CD4-positive, alpha-beta T cell treated with Interleukin-4 for 4 hours (primary cell): Measurements from ENCODE around the gene MRPL39.
A peak's percentile ranks its signal among the peaks of the same experiment; 100 is the strongest.

ENCODE experiments used
- DNase-seq: peaks from one replicate; pipeline ENCODE4 v3.0.0-alpha.2; 2020

MRPL39 gene

DNA sequence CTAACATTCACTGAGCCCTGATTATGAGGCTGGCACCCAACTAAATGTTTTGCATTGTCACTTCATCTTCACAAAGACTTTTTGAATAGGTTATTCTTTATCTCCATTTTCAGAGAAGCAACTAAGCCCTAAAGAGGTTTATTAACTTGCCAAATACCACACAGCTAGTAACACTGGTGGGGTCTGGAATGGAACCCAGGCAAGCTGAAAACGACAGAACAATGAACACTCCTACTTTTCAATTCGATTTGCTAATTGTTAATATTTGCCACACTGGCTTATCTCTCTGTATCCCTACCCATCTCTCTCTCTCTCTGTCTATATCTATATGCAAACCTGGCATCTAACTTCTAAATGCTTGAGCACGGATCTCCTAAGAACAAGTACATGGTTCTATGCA, 40.6 kb downstream of the MRPL39 start:
- no peak for DNase-seq

GRCh38 chr21:25565272-25566211, 41.7 kb downstream of the MRPL39 start:
- no peak for DNase-seq

- DNase-seq, result no peak
Observed at GRCh38 chr21:25564349-25564948, 42.8 kb downstream of the MRPL39 start.

DNA sequence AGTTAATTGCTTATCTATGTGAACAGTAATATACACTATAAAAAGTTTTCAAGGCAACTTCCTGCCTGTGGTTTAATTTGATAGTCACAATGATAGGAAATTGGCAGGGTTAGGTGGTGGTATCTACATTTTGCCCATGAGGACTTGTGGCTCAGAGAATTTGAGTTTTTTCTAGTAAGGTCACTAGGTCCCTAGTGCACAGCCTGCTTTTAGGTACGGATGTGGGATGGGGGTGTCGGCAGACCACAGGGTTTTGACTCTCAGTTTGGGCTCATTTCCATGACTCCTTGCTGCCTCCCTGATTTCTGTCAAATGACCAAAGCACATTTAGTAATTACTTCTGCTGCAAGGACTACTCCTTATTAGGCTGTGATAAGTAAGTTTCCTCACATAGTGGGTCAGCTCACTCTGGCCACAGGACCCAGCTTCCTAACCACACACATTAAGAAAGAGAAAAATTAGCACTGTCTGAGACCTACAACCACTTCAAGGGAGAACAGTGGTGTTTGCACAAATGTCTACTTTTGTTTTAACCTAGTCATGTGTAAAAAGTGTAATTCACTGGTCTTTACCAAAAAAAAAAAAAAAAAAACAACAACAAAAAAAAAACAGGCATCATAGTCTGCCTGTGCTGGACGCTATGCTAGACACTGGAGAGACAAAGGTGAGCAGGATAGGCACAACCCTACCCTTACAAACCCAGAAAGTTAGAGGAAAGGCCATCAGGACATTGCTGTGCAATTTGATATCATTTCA, 43.7 kb downstream of the MRPL39 start:
- peak; percentile 44 for DNase-seq

DNA sequence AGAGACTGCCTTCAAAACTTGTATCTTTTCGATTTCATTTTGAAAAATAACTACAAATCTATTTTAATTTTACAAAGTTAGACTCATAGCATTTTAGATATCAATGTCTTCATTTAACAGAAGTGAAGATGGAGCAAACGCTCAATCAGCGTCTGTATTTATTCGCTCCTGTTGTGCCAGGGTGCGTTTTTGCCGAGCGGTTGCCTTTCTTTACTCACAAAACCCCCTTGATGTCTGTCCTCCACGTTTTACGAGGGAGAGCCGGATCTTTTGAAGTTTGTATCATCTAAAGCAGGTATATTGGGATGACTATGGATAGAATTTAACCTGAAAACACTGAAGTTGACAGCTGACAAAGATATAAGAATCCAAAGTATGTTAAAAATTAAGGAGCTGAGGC, 44.6 kb downstream of the MRPL39 start:
- no peak for DNase-seq

DNA sequence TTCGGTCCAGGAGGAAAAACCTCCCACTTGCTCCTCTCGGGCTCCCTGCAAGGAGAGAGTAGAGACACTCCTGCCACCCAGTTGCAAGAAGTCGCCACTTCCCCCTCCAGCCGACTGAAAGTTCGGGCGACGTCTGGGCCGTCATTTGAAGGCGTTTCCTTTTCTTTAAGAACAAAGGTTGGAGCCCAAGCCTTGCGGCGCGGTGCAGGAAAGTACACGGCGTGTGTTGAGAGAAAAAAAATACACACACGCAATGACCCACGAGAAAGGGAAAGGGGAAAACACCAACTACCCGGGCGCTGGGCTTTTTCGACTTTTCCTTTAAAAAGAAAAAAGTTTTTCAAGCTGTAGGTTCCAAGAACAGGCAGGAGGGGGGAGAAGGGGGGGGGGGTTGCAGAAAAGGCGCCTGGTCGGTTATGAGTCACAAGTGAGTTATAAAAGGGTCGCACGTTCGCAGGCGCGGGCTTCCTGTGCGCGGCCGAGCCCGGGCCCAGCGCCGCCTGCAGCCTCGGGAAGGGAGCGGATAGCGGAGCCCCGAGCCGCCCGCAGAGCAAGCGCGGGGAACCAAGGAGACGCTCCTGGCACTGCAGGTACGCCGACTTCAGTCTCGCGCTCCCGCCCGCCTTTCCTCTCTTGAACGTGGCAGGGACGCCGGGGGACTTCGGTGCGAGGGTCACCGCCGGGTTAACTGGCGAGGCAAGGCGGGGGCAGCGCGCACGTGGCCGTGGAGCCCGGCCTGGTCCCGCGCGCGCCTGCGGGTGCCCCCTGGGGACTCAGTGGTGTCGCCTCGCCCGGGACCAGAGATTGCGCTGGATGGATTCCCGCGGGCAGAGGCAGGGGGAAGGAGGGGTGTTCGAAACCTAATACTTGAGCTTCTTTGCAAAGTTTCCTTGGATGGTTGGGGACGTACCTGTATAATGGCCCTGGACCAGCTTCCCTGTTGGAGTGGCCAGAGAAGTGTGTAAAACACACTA, 45.3 kb downstream of the MRPL39 start:
- peak; percentile 85 for DNase-seq

- DNase-seq, result no peak
Observed at GRCh38 chr21:25560891-25561290, 46.4 kb downstream of the MRPL39 start.

DNA sequence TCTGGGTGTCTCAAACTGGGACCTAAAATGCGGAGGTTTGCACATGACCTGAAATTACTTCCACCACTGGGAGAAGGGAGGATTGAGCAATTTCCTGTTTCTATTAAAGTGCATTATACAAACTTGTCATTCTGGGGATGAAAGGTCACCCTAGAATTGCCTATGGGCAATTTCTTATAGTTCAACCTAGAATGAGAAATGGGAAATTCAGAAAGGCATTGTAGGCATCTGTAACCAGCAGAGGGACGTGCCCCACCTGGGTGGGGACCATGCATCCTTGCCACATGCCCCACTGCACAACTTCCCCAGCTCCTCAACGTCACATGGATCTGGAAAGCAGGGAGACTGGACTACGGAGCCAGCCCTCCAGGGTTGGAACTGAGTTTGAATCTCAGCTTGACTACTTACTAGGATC, 47.0 kb downstream of the MRPL39 start:
- no peak for DNase-seq

DNA sequence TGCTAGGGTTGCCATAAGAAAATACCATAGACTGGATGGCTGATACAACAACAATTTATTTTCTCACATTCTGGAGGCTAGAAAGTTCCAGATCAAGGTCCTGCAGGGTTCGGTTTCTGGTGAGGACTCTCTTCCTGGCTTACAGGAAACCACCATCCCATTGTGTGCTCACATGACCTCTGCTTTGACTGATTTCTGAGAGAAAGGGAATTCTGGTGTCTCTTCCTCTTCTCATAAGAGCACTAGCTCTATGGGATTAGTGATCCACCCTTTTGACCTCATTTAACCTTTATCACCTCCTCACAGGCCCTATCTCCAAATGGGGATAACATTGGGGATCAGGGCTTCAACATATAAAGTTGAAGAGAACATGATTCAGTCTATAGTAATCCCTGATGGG, 47.5 kb downstream of the MRPL39 start:
- DNase-seq, result no peak

DNA sequence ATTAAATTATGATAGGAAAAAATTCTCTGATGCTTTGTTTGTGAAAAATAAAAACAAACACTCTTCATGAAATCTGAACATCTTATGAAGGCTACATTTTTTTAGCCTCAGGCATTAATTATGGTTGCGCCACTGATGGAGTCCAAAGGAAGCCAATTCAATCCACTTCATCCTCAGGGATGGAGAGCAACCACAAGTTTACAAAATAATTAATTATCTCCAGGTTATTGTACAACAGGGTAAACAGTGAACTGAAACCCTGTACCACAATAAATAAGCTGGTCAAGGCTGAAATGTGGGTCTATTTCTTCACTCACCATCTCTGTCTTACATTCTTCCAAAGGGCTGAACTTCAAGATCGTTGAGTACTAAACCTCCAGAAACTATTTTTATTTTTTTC, 49.2 kb downstream of the MRPL39 start:
- DNase-seq, result no peak

DNA sequence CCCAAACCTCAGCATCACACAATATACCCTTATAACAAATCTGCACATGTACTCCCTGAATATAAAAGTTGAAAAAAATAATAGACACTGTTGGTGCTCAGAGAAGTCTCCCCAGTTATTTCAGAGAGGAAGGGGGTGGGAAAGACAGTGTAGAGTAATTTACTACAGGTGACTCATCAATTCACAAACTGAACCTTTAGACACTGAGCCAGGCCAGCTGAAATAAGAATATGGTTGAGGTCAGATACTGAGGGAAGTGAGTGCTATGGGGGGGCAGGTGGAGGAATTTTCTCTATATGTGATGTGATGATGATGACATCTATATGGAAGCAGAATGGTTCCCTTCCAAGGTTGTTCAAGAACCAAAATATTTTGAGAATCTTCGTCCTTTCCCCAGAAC, 50.1 kb downstream of the MRPL39 start:
- DNase-seq, result no peak

- no peak for DNase-seq
Observed at GRCh38 chr21:25556091-25556490, 51.2 kb downstream of the MRPL39 start.

- no peak for DNase-seq
Observed at GRCh38 chr21:25555492-25555891, 51.8 kb downstream of the MRPL39 start.

DNA sequence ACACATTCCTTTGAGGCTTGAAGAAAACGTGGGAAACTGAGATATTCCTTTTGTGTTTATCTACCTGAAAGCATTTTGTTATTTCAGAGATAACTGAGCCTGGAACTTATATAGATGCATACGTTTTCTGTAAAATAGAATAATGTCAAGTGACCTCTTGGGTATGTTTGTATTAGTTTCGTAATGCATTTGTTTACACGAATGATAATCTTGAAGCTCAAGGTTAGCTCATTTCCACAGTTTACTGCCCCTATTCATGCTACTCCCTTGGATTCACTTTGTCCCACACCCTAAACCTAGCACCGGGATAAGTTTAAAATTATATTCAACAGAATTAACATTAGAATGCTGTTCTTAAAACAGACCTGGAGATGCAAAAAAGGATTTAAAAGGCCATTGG, 54.4 kb downstream of the MRPL39 start:
- no peak for DNase-seq

GRCh38 chr21:25551569-25551968, 55.7 kb downstream of the MRPL39 start:
- DNase-seq, result no peak

GRCh38 chr21:25550352-25551120, 56.7 kb downstream of the MRPL39 start:
- DNase-seq, result no peak

- DNase-seq, result no peak
Observed at GRCh38 chr21:25541042-25541441, 66.2 kb downstream of the MRPL39 start.

GRCh38 chr21:25539606-25540005, 67.7 kb downstream of the MRPL39 start:
- no peak for DNase-seq

- DNase-seq, result no peak
Observed at GRCh38 chr21:25537174-25537573, 70.1 kb downstream of the MRPL39 start.

DNA sequence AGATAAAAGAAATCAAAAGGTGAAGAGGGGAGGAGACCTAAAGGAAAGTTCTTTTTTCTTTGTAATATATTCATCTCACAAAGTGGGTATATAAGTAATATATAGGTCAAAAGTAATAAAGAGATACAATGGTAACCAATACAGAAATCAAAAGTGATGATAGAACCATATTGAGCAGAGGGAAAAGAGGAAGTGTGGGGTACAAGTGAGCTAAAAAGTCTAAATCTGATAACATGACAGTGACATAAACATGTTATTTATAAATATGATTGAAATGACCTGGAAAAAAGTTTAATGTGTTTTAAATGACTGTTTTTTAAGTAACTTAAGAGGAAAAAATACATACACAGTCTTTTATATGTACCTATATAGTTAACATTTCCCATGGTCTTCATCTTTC, 70.5 kb downstream of the MRPL39 start:
- DNase-seq, result no peak

GRCh38 chr21:25535849-25536248, 71.4 kb downstream of the MRPL39 start:
- no peak for DNase-seq
